ENCODE results near the gene DOCK1.

GRCh38 chr10:127064474-127064873, 159.2 kb downstream of the DOCK1 start:
- TF ChIP-seq CTCF (IDR thresholded peaks at IDR 0.05) (no peak), ZFX (IDR thresholded peaks at IDR 0.05; ENCODE audit: borderline replicate concordance) (no peak)

All from 22Rv1 (cell line).